K562 (cell line): ENCODE measurements around the gene UNC5C. TPM values are rescaled to one million over a fixed set of nuclear protein-coding genes. Genes with fewer than 3 reads are reported as not detected.

Experiments used
- ATAC-seq: fragments of 200-7000 bp; cut with Tn5 transposase; 3 replicates; pipeline ENCODE4 v1.9.1; 2020; ENCODE audit warnings: moderate library complexity
- BruUV-seq: library from RNA; stranded (reverse); fragments of 400-500 nt; replicated peaks from 2 replicates; lab custom pipeline; 2021; lab: Mats Ljungman, UMichigan
- CTCF ChIA-PET: fragments of 300-600 bp; formaldehyde crosslinking; extraction: SDS; loops from one replicate; lab custom pipeline; 2021; ENCODE audit warnings: low intra/inter-chr PET ratio; lab: Yijun Ruan, JAX
- POLR2A ChIA-PET: fragments of 300-600, 350-650 bp; sonication (Branson Sonifier 250); formaldehyde crosslinking; extraction: SDS; loops from one replicate; lab custom pipeline; 2021; ENCODE audit warnings: antibody characterized with exemption, inconsistent platforms; lab: Yijun Ruan, JAX
- DNase-seq, 4 experiments: peaks; one replicate each; pipeline versions ENCODE4 v3.0.0 to v3.0.0-alpha.2; 2011 to 2018; ENCODE audit warnings: low spot score in 3 of 4, mixed read lengths in 3 of 4; ENCODE audit errors: extremely low read depth in 1 of 4
- FAIRE-seq: peaks from 2 replicates; lab custom pipeline; 2011; peaks lifted over from hg19 to GRCh38; lab: Jason Lieb, UNC
- H2AFZ ChIP-seq: 2 replicates; pipeline ENCODE4 v1.6.0; 2011; ENCODE audit warnings: low read depth, low read length, control low read depth, inconsistent platforms
- H3K27ac ChIP-seq: fragments of 200-600 bp; 3 replicates; pipeline ENCODE4 v1.8.0; 2011; ENCODE audit warnings: low read depth, mild to moderate bottlenecking, control low read depth, inconsistent platforms, low read length, moderate library complexity, mixed read lengths; ENCODE audit errors: extremely low read depth
- H3K27me3 ChIP-seq, 2 experiments: fragments of 300-600 bp in 1 of 2; 2 replicates in 1 of 2; 3 replicates in 1 of 2; pipeline versions ENCODE4 v1.6.0 to v1.8.0; 2011; ENCODE audit warnings: inconsistent platforms in 2 of 2, low read length in 2 of 2, mild to moderate bottlenecking in 1 of 2, mixed read lengths in 1 of 2, moderate library complexity in 1 of 2; ENCODE audit not compliant: control insufficient read depth in 2 of 2, insufficient read depth in 2 of 2
- H3K36me3 ChIP-seq: fragments of 300-600 bp; 3 replicates; pipeline ENCODE4 v1.8.0; 2011; ENCODE audit warnings: mild to moderate bottlenecking, low read length, inconsistent platforms; ENCODE audit not compliant: control insufficient read depth, insufficient read depth
- H3K4me1 ChIP-seq, 2 experiments: fragments of 200-600 bp in 1 of 2; replicated peaks in 1 of 2; 2 replicates in 1 of 2; 3 replicates in 1 of 2; pipeline versions ENCODE4 v1.5.1 to v1.8.0; 2011; ENCODE audit warnings: inconsistent platforms in 2 of 2, low read length in 2 of 2, mild to moderate bottlenecking in 1 of 2, mixed read lengths in 1 of 2, moderate library complexity in 1 of 2; ENCODE audit not compliant: control insufficient read depth in 2 of 2, insufficient read depth in 2 of 2
- H3K4me2 ChIP-seq: 2 replicates; pipeline ENCODE4 v1.6.1; 2011; ENCODE audit warnings: low read length, control low read depth, inconsistent platforms, mixed read lengths; ENCODE audit not compliant: insufficient read depth
- H3K4me3 ChIP-seq: fragments of 200-600 bp; sonication (generic), shearing (Covaris generic); 2 replicates; pipeline ENCODE4 v1.5.1; 2016; ENCODE audit warnings: control low read depth, inconsistent platforms
- H3K79me2 ChIP-seq: fragments of 200-600 bp; 3 replicates; pipeline ENCODE4 v1.8.0; 2011; ENCODE audit warnings: low read length, inconsistent platforms; ENCODE audit not compliant: control insufficient read depth, insufficient read depth
- H3K9ac ChIP-seq, 2 experiments: 2 replicates each; pipeline versions ENCODE4 v1.6.0 to v1.6.1; 2011; ENCODE audit warnings: low read depth in 2 of 2, low read length in 2 of 2, control low read depth in 1 of 2, inconsistent platforms in 1 of 2, mild to moderate bottlenecking in 1 of 2, mixed read lengths in 1 of 2; ENCODE audit not compliant: insufficient read depth in 1 of 2
- H3K9me1 ChIP-seq: one replicate; pipeline ENCODE4 v1.6.0; 2011; ENCODE audit warnings: inconsistent platforms, mild to moderate bottlenecking, low read length, moderate library complexity; ENCODE audit not compliant: control insufficient read depth, insufficient read depth
- H3K9me3 ChIP-seq: replicated peaks from 2 replicates; pipeline ENCODE4 v1.5.1; 2011; ENCODE audit warnings: low read depth, low read length, inconsistent platforms; ENCODE audit not compliant: control insufficient read depth, insufficient read depth
- H4K20me1 ChIP-seq: replicated peaks from 2 replicates; pipeline ENCODE4 v1.6.1; 2011; ENCODE audit warnings: low read length, inconsistent platforms, mixed read lengths; ENCODE audit not compliant: control insufficient read depth, insufficient read depth
- BACH1 ChIP-seq: fragments of 200-800 bp; sonication (Bioruptor generic); IDR thresholded peaks from 2 replicates; pipeline ENCODE4 v1.6.1; 2016; ENCODE audit warnings: missing genetic modification characterization, missing compliant biosample characterization
- HCFC1 ChIP-seq: IDR thresholded peaks from 2 replicates; pipeline ENCODE4 v1.6.1; 2012; ENCODE audit warnings: low read depth, low read length, improper control_type of control experiment
- KLF10 ChIP-seq: fragments of 250-450 bp; sonication (Bioruptor Pico); IDR thresholded peaks from 2 replicates; pipeline ENCODE4 v1.6.1; 2021; ENCODE audit warnings: matching md5 sums
- MTA1 ChIP-seq: fragments of 450-650 bp; IDR thresholded peaks from 2 replicates; pipeline ENCODE4 v1.6.1; 2017; ENCODE audit warnings: borderline replicate concordance
- NR2C2 ChIP-seq, 2 experiments: fragments of 200-800 bp in 1 of 2; sonication (Bioruptor generic) in 1 of 2; sonication (generic) in 1 of 2; formaldehyde crosslinking in 1 of 2; IDR thresholded peaks; 2 replicates each; pipeline versions ENCODE4 v1.6.1 to v1.8.0; 2016 to 2022; ENCODE audit warnings: mild to moderate bottlenecking in 1 of 2, missing compliant biosample characterization in 1 of 2, missing genetic modification characterization in 1 of 2, missing genetic modification reagents in 1 of 2
- ZNF124 ChIP-seq: sonication (generic); formaldehyde crosslinking; IDR thresholded peaks from 2 replicates; pipeline ENCODE4 v1.8.1; 2022; ENCODE audit warnings: missing genetic modification reagents
- WGBS: fragments of 100-300 bp; shearing (Covaris generic); methylation state at CpG from one replicate; pipeline ENCODE4 v1.1.6; 2016; ENCODE audit warnings: low coverage, mixed read lengths; ENCODE audit not compliant: insufficient coverage; ENCODE audit errors: missing lambda C conversion rate; 5-methylcytosine and 5-hydroxymethylcytosine counted together
- in situ Hi-C: fragments of 300-500 bp; cut with MboI; formaldehyde crosslinking; loops from 4 replicates; pipeline ENCODE4 v1.15.0; 2018; ENCODE audit warnings: inconsistent platforms, mixed read lengths
- intact Hi-C: fragments of 100-400 bp; cut with micrococcal nuclease; formaldehyde crosslinking; loops from 2 replicates; pipeline ENCODE4 v1.14.2; 2022
- polyA plus RNA-seq, 8 experiments: library from polyadenylated mRNA; depleted of rRNA in 4 of 8; stranded (reverse) in 5 of 8; unstranded in 3 of 8; fragments of >200 nt; fragmentation: Nextera tagmentation in 2 of 8; fragmentation: Illumina TruSeq in 1 of 8; extraction: Ambion mirVana in 2 of 8; extraction: Trizol in 1 of 8; gene quantifications; 2 replicates each; pipeline versions ENCODE4 v1.2.1 to v1.2.3, GENCODE V29; 2011 to 2014; ENCODE audit warnings: inconsistent platforms in 1 of 8, missing spikeins in 1 of 8
- total RNA-seq, 7 experiments: library from RNA; depleted of rRNA in 6 of 7; stranded (reverse); fragments of >200 nt in 6 of 7; fragmentation: Illumina TruSeq in 2 of 7; extraction: Trizol in 2 of 7; gene quantifications; 2 replicates each; pipeline versions ENCODE4 v1.2.1 to v1.2.3, GENCODE V29; 2011 to 2021; ENCODE audit warnings: low replicate concordance in 1 of 7
- TF ChIP-seq, protein P1 (sequence below): IDR thresholded peaks from 2 replicates; pipeline ENCODE4 v1.6.1; 2014; ENCODE audit warnings: antibody characterized with exemption
- TF ChIP-seq, protein P2 (sequence below): fragments of 250-450 bp; sonication (Bioruptor Pico); IDR thresholded peaks from 2 replicates; pipeline ENCODE4 v1.8.0; 2022; ENCODE audit warnings: inconsistent platforms, mild to moderate bottlenecking, moderate library complexity, borderline replicate concordance
- TF ChIP-seq, protein P3 (sequence below): sonication (generic); formaldehyde crosslinking; IDR thresholded peaks from 2 replicates; pipeline ENCODE4 v1.8.0; 2022; ENCODE audit warnings: mild to moderate bottlenecking, missing genetic modification reagents
- TF ChIP-seq, protein P4 (sequence below): fragments of 250-450 bp; sonication (Bioruptor Pico); IDR thresholded peaks from 2 replicates; pipeline ENCODE4 v1.4.0; 2020; ENCODE audit warnings: mild to moderate bottlenecking, moderate library complexity

Gene UNC5C
- total and polyA plus RNA-seq, 9 of the 15 experiments (the other 6 are each of a cell fraction or from before 2014, with no cell fraction given): under 0.01 to 0.10 (median 0.03) TPM; not detected in 1

DNA sequence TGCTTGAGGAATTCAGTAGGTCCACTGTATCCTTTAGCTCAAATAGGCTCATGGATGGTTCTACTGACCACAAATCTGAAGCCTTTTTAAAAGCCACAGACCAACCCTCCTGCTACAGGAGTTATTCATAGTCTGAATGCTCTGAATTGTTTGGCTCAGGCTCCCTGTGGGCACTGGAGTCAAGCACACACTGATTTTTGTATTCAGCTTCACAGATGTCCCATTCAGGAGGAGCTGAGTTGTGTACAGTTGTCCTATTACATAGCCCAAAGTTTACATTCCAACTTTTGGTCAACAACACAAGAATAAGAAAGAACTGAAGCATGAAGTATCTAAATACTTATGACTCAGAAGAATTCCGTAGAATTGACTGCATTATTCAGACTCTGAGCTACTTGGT, 243.9 kb downstream of the UNC5C start (continued):
- TF ChIP-seq HCFC1 (no peak), MTA1 (no peak), NR2C2 (CRISPR knock-in tag; IDR thresholded peaks at IDR 0.05) (no peak), NR2C2 (tag; IDR thresholded peaks at IDR 0.05) (no peak), ZNF124 (CRISPR knock-in tag) (no peak)
- TF ChIP-seq, protein P1, sequence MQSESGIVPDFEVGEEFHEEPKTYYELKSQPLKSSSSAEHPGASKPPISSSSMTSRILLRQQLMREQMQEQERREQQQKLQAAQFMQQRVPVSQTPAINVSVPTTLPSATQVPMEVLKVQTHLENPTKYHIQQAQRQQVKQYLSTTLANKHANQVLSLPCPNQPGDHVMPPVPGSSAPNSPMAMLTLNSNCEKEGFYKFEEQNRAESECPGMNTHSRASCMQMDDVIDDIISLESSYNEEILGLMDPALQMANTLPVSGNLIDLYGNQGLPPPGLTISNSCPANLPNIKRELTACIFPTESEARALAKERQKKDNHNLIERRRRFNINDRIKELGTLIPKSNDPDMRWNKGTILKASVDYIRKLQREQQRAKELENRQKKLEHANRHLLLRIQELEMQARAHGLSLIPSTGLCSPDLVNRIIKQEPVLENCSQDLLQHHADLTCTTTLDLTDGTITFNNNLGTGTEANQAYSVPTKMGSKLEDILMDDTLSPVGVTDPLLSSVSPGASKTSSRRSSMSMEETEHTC: no peak
- TF ChIP-seq, protein P2, sequence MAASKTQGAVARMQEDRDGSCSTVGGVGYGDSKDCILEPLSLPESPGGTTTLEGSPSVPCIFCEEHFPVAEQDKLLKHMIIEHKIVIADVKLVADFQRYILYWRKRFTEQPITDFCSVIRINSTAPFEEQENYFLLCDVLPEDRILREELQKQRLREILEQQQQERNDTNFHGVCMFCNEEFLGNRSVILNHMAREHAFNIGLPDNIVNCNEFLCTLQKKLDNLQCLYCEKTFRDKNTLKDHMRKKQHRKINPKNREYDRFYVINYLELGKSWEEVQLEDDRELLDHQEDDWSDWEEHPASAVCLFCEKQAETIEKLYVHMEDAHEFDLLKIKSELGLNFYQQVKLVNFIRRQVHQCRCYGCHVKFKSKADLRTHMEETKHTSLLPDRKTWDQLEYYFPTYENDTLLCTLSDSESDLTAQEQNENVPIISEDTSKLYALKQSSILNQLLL (CRISPR knock-in tag): no peak

DNA sequence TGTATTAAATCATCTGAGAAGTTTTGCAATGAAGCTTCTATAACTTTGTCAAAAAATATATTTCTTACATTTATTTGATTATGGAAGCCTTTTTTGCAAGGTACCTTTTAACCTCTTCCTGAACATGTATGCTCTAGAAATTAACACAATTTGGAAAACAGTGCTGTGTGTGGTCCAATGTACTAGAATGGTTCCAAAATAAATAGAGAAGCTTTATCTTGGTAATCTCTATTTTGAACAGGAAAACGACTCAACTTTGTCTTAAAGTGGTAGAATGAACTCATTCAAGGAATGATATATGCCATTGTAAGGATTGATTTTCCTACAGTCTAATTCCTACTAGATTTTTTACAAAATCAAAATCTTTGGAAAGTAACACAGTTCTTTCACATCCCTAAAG, 248.5 kb downstream of the UNC5C start:
- 0% methylated on average over 1 of the region's 1 CpG for whole genome bisulfite sequencing
- no TSS peak for BruUV-seq
- DNase-seq (no peak), ATAC-seq (no peak)
- H3K9me1 ChIP-seq: no peaks in the 10 kb centered on the region
- H4K20me1 ChIP-seq: no peaks in the 10 kb centered on the region
- H3K4me3 ChIP-seq: no peak overlapping the region
- no peak overlapping the region for H3K9ac ChIP-seq
- H3K36me3 ChIP-seq: no peaks in the 10 kb centered on the region
- POLR2A ChIA-PET: no interaction called here
- H3K9me3 ChIP-seq: no peaks in the 10 kb centered on the region
- no peak for TF ChIP-seq BACH1 (tag)
- TF ChIP-seq, protein P3, sequence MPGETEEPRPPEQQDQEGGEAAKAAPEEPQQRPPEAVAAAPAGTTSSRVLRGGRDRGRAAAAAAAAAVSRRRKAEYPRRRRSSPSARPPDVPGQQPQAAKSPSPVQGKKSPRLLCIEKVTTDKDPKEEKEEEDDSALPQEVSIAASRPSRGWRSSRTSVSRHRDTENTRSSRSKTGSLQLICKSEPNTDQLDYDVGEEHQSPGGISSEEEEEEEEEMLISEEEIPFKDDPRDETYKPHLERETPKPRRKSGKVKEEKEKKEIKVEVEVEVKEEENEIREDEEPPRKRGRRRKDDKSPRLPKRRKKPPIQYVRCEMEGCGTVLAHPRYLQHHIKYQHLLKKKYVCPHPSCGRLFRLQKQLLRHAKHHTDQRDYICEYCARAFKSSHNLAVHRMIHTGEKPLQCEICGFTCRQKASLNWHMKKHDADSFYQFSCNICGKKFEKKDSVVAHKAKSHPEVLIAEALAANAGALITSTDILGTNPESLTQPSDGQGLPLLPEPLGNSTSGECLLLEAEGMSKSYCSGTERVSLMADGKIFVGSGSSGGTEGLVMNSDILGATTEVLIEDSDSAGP (CRISPR knock-in tag): no peak
- TF ChIP-seq KLF10 (CRISPR knock-in tag): no peak
- TF ChIP-seq, protein P4, sequence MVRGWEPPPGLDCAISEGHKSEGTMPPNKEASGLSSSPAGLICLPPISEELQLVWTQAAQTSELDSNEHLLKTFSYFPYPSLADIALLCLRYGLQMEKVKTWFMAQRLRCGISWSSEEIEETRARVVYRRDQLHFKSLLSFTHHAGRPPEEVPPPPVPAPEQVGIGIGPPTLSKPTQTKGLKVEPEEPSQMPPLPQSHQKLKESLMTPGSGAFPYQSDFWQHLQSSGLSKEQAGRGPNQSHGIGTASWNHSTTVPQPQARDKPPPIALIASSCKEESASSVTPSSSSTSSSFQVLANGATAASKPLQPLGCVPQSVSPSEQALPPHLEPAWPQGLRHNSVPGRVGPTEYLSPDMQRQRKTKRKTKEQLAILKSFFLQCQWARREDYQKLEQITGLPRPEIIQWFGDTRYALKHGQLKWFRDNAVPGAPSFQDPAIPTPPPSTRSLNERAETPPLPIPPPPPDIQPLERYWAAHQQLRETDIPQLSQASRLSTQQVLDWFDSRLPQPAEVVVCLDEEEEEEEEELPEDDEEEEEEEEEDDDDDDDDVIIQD (CRISPR knock-in tag): no peak
- TF ChIP-seq, all 486 proteins: peak for 0
- Histone ChIP-seq H2AFZ (no peak overlapping the region), H3K27ac (no peak overlapping the region), H3K4me2 (no peak overlapping the region), H3K4me1 (no peaks in the 10 kb centered on the region), H3K27me3 (no peaks in the 10 kb centered on the region), H3K79me2 (no peaks in the 10 kb centered on the region)
- in situ Hi-C loops (no loop called here), intact Hi-C loops (no loop called here)
- FAIRE-seq: no peak
- CTCF ChIA-PET: no interaction called here
